HG03135 (cell line): Measurements from ENCODE around the gene ZNF74.

ENCODE experiments used
- ATAC-seq: cut with Tn5 transposase; IDR thresholded peaks from one replicate; pipeline ENCODE4 v1.9.1; 2021; ENCODE audit warnings: mild to moderate bottlenecking, moderate library complexity; ENCODE audit not compliant: unreplicated experiment

Gene ZNF74

GRCh38 chr22:20418211-20418788 is 24.3 kb downstream of the ZNF74 start:
- ATAC-seq: no peak

GRCh38 chr22:20419664-20419951 is 25.7 kb downstream of the ZNF74 start:
- ATAC-seq: no peak

GRCh38 chr22:20420157-20420842 is 26.3 kb downstream of the ZNF74 start:
- ATAC-seq: no peak

GRCh38 chr22:20421507-20421874 is 27.5 kb downstream of the ZNF74 start:
- no peak for ATAC-seq

GRCh38 chr22:20422271-20423007 is 28.5 kb downstream of the ZNF74 start:
- ATAC-seq: no peak

- no peak for ATAC-seq
Measured at GRCh38 chr22:20423008-20423905, 29.3 kb downstream of the ZNF74 start.

GRCh38 chr22:20423906-20424551 is 30.1 kb downstream of the ZNF74 start:
- ATAC-seq: no peak

- no peak for ATAC-seq
Measured at GRCh38 chr22:20424568-20424931, 30.6 kb downstream of the ZNF74 start.

- no peak for ATAC-seq
Measured at GRCh38 chr22:20424932-20425565, 31.1 kb downstream of the ZNF74 start.

- ATAC-seq: no peak
Measured at GRCh38 chr22:20425566-20426258, 31.8 kb downstream of the ZNF74 start.

GRCh38 chr22:20426259-20426615 is 32.3 kb downstream of the ZNF74 start:
- ATAC-seq: no peak

- ATAC-seq: no peak
Measured at GRCh38 chr22:20427104-20427944, 33.4 kb downstream of the ZNF74 start.

GRCh38 chr22:20427945-20428417 is 34.0 kb downstream of the ZNF74 start:
- no peak for ATAC-seq

- ATAC-seq: no peak
Measured at GRCh38 chr22:20428496-20429253, 34.7 kb downstream of the ZNF74 start.

GRCh38 chr22:20429254-20430100 is 35.5 kb downstream of the ZNF74 start:
- ATAC-seq: no peak

- ATAC-seq: no peak
Measured at GRCh38 chr22:20430101-20430719, 36.3 kb downstream of the ZNF74 start.
